Right atrium auricular region (tissue), 2 donors: ENCODE data around the gene CCDC91. TPM values are rescaled to one million over a fixed set of nuclear protein-coding genes. Genes with fewer than 3 reads are reported as not detected.

Experiments
- DNase-seq: peaks from one replicate; pipeline ENCODE4 v3.0.0-alpha.2; 2019; ENCODE audit warnings: low spot score
- H3K27ac ChIP-seq, 2 donors: fragments of 200-600 bp; sonication (generic); 1 replicate in 1 of 2; 2 replicates in 1 of 2; pipeline ENCODE4 v1.5.1; 2016 to 2019
- H3K27me3 ChIP-seq, 2 donors: fragments of 200-600 bp; sonication (generic); one replicate each; pipeline versions ENCODE4 v1.5.1 to v1.6.0; 2017 to 2019
- H3K36me3 ChIP-seq: fragments of 200-600 bp; sonication (generic); one replicate; pipeline ENCODE4 v1.5.1; 2016
- H3K4me1 ChIP-seq, 2 donors: fragments of 200-600 bp; sonication (generic); one replicate each; pipeline versions ENCODE4 v1.5.1 to v1.6.0; 2017 to 2019
- H3K4me3 ChIP-seq, 2 donors: fragments of 200-600 bp; sonication (generic); 1 replicate in 1 of 2; 2 replicates in 1 of 2; pipeline ENCODE4 v1.5.1; 2017 to 2019; ENCODE audit warnings: mild to moderate bottlenecking in 1 of 2, moderate library complexity in 1 of 2
- H3K9me3 ChIP-seq, 2 donors: fragments of 200-600 bp; sonication (generic); one replicate each; pipeline ENCODE4 v1.5.1; 2019
- total RNA-seq, 2 donors: library from RNA; depleted of rRNA; stranded (reverse); fragments of >200 nt; gene quantifications; one replicate each; pipeline ENCODE4 v1.1.0, GENCODE V29; 2016
- TF ChIP-seq, protein P1 (sequence below), 2 donors: fragments of 200-600 bp; sonication (generic); IDR thresholded peaks; one replicate each; pipeline ENCODE4 v1.5.1; 2019; ENCODE audit warnings: antibody characterized with exemption in 2 of 2

The CCDC91 gene
- total RNA-seq, 2 donors from 2014 or later = 33.6 to 36.1 TPM

DNA sequence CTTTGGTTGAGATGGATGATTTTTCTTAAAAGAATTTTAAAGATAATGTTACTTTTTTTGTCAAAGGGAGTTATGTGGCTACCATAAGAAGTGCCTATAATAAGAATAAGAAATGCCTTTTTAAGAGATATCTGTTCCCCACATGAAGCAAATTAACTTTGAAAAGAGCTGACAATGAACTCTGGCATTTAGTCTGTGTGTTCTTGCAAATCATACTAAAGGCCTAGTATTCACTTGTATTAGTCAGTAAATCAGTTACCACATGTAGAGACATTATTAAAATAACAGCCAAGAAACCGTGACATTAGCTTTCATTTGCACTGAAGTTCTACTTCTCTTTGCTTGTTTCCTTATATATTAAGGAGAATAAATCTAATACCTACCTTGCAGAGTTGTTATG is 296.3 kb downstream of the CCDC91 start:
- TF ChIP-seq, protein P1, sequence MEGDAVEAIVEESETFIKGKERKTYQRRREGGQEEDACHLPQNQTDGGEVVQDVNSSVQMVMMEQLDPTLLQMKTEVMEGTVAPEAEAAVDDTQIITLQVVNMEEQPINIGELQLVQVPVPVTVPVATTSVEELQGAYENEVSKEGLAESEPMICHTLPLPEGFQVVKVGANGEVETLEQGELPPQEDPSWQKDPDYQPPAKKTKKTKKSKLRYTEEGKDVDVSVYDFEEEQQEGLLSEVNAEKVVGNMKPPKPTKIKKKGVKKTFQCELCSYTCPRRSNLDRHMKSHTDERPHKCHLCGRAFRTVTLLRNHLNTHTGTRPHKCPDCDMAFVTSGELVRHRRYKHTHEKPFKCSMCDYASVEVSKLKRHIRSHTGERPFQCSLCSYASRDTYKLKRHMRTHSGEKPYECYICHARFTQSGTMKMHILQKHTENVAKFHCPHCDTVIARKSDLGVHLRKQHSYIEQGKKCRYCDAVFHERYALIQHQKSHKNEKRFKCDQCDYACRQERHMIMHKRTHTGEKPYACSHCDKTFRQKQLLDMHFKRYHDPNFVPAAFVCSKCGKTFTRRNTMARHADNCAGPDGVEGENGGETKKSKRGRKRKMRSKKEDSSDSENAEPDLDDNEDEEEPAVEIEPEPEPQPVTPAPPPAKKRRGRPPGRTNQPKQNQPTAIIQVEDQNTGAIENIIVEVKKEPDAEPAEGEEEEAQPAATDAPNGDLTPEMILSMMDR (IDR thresholded peaks at IDR 0.05) = no peak
- no peaks in the 10 kb centered on the region for H3K27me3 ChIP-seq
- H3K4me1 ChIP-seq = no peaks in the 10 kb centered on the region
- no peaks in the 10 kb centered on the region for H3K9me3 ChIP-seq
- no peak for DNase-seq
- no peak overlapping the region for H3K4me3 ChIP-seq
- H3K36me3 ChIP-seq = no peaks in the 10 kb centered on the region
- no peak overlapping the region for H3K27ac ChIP-seq

DNA sequence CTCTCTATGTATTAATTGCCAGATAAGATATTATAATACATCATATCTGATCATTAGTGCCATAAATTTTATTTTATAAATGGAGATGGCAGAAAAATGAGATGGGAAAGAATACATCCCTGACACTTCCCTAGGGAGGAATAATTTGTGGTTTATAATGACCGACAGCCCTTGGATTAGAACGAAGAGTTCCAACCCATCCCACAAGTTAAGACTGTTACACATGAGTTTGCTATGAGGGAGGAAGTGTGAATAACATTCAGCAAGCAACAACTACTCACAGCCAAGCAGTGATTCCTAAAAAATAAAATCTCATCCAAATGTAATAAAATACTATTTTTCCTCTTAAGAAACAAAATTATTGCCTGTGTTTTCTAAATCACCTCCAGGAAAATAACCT is 299.0 kb downstream of the CCDC91 start:
- Histone ChIP-seq H3K4me1 (no peaks in the 10 kb centered on the region), H3K9me3 (no peaks in the 10 kb centered on the region), H3K27me3 (no peaks in the 10 kb centered on the region), H3K27ac (no peak overlapping the region), H3K4me3 (no peak overlapping the region), H3K36me3 (no peaks in the 10 kb centered on the region)
- no peak for DNase-seq
- TF ChIP-seq, protein P1 (IDR thresholded peaks at IDR 0.05) = no peak

DNA sequence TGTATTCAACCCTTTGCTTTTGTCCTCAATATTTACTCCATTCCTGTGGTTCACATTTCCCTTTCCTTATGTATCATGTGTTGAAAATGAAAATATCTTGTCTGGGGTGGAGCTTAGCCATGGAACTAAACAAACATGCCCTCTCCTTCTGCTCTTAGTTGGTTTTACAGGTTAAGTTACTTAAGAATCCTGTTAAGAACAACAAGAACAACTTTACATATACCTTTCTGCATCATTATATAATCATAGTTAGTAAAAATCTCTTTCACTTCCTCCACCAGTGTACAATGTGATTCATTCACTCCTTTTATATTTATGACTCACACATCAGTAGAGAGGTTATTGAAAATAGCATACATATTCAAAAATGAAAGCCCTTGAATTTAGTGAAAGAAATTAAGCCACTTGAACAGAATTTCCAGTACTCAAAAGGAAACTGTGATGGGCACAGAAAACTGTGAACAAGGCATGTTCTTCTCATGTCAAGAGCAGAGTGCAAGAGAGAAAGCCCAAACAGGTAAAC is 307.7 kb downstream of the CCDC91 start:
- Histone ChIP-seq H3K27ac (no peak overlapping the region), H3K36me3 (no peaks in the 10 kb centered on the region), H3K4me1 (no peaks in the 10 kb centered on the region), H3K27me3 (no peaks in the 10 kb centered on the region), H3K9me3 (no peaks in the 10 kb centered on the region), H3K4me3 (no peak overlapping the region)
- TF ChIP-seq, protein P1 (IDR thresholded peaks at IDR 0.05) = no peak
- no peak for DNase-seq

DNA sequence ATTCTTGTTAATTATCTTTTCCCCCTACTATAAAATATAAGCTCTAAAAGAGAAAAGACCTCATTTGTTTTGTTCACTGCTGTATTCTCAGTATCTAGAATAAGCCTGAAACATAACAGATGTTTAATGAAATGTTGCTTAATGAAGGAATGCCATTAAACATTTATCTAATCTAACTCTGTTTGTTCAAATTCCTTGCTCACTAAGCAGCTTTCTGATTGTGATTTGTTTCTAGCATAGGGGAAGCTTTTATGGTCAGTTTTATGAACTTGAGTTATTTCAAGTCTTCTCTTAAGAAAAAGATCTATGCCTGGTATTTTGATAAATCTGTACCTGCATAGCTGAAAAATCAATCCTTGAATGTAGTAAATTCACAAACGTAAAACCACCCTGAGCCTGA is 308.6 kb downstream of the CCDC91 start:
- Histone ChIP-seq H3K36me3 (no peaks in the 10 kb centered on the region), H3K4me1 (no peaks in the 10 kb centered on the region), H3K4me3 (no peak overlapping the region), H3K27ac (no peak overlapping the region), H3K27me3 (no peaks in the 10 kb centered on the region), H3K9me3 (no peaks in the 10 kb centered on the region)
- no peak for DNase-seq
- TF ChIP-seq, protein P1 (IDR thresholded peaks at IDR 0.05) = no peak

DNA sequence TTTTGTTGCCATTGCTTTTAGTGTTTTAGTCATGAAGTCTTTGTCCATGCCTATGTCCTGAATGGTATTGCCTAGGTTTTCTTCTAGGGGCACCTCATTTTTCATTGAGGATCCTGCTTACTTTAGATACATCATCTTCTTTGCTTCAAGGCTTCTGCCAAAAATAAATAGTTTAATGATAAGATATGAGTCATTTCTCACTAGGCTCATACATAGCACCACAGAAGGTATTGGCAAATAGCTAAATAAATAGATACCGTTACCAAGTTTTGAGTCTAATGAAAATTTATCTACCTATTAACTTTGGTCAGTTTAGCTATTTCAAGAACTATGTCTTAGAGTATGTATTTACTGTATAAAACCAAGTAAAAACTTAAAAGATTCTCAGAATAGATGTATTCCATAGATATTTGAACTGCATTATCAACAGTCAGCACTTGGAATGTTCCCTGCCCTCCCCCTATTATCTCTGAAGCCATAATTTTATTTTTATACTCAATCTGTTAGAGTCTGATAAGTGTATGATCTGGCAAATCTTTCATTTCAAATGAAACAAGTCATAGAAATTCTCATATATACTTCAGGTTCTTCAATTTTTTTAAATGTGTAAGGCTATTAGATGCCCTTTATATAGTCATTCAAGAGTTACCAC is 310.2 kb downstream of the CCDC91 start:
- no peak overlapping the region for H3K27ac ChIP-seq
- H3K27me3 ChIP-seq = no peaks in the 10 kb centered on the region
- no peak overlapping the region for H3K4me3 ChIP-seq
- DNase-seq = no peak
- H3K4me1 ChIP-seq = no peaks in the 10 kb centered on the region
- no peaks in the 10 kb centered on the region for H3K36me3 ChIP-seq
- H3K9me3 ChIP-seq = no peaks in the 10 kb centered on the region
- TF ChIP-seq, protein P1 (IDR thresholded peaks at IDR 0.05) = no peak

DNA sequence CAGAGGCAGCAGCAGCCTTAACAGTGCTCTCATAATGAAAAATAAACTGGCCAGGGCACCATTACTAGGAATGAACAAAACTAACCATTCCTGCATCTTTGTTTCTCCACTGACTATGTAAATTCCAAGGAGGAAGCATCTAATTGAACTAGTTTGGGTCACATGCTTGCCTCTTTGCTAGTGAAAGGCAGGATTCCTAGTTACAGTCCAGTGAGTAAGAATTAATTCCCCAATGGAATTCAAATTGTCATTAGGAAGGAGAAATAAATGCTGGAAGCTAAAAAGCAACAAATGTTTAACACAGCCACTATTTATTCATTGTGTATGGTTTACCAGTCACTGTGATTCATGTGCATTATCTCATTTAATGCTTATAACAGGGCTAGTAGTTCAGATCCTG is 316.0 kb downstream of the CCDC91 start:
- Histone ChIP-seq H3K27me3 (no peaks in the 10 kb centered on the region), H3K36me3 (no peaks in the 10 kb centered on the region), H3K4me1 (peaks cover 0 to 5% of the 10 kb centered on the region in 2 donors), H3K9me3 (no peaks in the 10 kb centered on the region), H3K27ac (no peak overlapping the region), H3K4me3 (no peak overlapping the region)
- DNase-seq = no peak
- TF ChIP-seq, protein P1 (IDR thresholded peaks at IDR 0.05) = no peak
